Measurements from ENCODE around the gene TIAM1.
"Not testable (repeated sequence)": the region's sequence is repeated elsewhere in the genome, so short reads cannot be mapped to it uniquely, and the experiment has no call there.

Gene TIAM1

DNA sequence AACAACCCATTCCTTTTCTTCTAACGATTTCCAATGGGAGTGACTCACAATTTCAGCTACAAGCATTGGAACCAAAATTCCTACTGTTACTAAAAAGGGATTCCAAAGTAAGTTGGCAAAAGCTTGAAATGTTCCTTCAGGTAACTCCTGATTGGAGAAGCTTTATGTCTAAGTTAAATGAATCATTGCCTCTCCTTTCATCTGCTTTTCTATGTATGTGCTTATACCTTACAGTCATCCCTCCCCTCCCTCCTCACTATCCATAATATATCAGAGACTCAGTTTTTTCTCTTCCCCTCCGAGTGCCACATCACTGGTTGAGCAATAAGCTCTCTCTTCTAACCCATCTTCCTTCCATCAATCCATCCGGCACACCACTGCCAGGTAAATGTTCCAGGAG is 86.8 kb downstream of the TIAM1 start:
- DNase-seq (ENCODE audit: low read depth in 1 of 2, low spot score in 1 of 2) = no peak

DNA sequence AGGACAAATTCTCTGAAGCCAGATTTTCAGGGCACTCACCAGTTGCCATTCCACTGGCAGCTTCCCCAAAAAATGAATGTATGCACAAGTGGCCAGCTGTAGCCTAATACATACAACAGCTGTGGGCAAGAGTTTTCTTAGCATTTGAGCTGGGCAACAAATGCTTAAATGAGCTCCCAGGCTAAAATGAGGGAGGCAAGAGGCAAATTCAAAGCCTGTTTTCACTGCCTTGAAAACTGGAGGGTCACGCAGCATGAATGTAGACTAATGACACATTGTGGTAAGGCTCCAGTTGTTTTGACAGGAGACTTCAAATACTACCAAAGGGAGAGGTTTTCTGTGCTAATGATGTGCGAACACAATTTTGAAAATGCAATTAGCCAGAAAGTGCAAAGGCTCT is 88.2 kb downstream of the TIAM1 start:
- DNase-seq (ENCODE audit: low read depth in 1 of 2, low spot score in 1 of 2) = no peak

DNA sequence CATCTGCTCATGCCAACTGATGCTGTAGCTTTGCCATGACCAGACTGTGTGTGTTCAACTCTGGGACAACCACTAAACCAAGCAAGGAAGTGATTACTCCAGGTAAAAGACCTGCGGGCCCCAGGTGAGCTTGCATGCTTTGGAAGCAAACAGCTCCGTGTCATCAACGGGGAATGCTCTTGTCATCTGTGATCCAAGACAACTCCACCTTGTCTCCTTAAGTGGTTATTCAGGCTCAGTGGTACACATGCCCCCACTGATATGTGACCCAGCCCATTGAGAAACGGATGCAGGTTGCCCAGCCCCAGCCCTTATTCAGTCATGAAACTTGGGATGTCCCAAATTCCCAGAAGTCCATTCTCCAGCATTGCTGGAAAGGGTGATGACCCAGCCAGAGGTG is 89.0 kb downstream of the TIAM1 start:
- no peak for DNase-seq (ENCODE audit: low read depth in 1 of 2, low spot score in 1 of 2)

DNA sequence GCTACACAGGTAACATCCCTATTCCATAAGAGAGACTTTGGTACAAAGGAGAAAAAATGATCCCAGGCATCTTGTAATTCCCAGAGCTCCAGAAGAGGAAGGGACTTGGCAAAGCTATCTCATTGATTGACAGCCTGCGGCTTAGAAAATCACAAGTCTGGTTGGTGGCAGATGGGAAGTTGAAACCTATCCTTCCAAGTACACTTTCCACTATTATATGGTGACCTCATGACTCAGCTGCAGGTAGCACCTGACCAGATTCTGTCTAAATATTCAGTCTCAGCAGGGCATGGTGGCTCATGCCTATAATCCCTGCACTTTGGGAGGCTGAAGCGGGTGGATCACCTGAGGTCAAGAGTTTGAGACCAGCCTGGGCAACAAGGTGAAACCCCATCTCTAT is 89.9 kb downstream of the TIAM1 start:
- DNase-seq (ENCODE audit: low read depth in 1 of 2, low spot score in 1 of 2) = no peak

DNA sequence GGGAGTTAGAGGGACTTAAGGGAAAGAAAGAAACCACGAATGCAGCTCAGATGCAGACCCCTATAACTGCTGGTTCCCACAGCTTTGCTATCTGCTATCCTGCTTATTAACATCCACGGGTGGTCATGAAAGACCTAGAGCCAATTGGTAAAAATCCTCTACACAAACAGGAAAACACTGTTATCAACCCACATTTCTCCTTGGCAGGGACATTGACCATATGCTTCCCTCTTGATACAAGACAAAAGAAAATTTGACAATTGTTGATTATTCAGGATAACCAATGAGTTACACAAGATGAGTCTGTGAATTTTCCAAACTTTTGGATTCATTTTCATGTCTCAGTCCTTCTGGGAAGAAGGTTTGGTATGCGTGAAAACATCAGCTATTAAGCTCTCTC is 90.4 kb downstream of the TIAM1 start:
- DNase-seq (ENCODE audit: low read depth in 1 of 2, low spot score in 1 of 2) = no peak

DNA sequence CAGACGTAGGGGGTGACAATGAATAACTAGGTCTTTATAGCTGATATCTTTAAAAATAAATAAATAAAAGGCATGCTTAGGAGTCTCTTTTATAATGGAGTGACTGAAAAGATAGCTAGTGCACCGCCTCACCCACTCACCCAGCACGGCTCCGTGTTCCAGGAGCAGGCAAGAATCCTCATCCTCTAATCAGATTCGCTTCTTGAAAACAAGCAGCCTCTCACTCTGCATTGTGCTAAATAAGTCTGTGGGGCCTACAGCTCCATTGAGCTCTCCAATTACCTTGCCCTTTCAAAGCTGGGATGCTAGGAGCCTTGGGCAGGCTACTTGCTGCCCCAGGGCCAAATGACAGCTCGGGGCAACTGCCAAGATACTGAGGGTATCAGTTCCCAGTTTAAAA is 91.5 kb downstream of the TIAM1 start:
- no peak for DNase-seq (ENCODE audit: low read depth in 1 of 2, low spot score in 1 of 2)

DNA sequence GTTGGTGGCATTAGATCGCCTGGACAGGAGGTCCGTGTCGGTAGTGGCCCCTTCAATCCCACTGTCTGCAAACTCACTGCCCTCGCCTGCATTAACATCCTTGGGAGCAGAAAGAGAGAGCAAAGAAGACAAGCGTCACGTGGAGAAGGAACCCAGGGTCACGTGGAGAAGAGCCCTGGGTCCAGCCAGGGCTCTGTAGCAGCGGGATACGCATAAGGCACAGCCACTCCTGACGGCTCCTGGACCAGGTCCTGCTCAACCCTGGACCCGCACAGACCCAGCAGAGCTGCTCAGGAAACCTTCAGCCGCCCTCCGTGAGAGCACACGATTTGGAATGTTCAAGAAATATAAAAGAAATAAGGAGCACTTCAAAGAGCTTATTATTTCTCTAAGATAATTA is 92.0 kb downstream of the TIAM1 start:
- no peak for DNase-seq (ENCODE audit: low read depth in 1 of 2, low spot score in 1 of 2)

DNA sequence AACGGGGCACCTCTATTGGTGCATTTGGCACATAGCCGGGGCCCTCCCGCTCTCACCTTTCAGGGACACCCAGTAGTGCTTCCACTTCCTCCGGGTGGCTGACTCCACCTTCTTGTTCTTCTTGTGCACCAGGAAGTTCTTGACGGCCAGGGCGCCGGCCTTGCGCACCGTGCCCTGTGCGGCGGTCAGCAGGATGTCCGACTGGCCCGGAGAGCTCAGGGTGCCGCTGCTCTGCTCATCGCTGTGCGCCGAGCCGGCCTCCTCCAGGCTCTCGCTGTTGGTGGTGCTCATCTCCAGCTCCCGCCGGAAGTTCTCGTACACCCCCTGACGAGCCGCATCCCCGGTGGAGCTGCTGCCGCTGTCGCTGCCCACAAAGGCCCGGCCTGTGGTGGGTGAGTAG is 92.4 kb downstream of the TIAM1 start:
- no peak for DNase-seq (ENCODE audit: low read depth in 1 of 2, low spot score in 1 of 2)

DNA sequence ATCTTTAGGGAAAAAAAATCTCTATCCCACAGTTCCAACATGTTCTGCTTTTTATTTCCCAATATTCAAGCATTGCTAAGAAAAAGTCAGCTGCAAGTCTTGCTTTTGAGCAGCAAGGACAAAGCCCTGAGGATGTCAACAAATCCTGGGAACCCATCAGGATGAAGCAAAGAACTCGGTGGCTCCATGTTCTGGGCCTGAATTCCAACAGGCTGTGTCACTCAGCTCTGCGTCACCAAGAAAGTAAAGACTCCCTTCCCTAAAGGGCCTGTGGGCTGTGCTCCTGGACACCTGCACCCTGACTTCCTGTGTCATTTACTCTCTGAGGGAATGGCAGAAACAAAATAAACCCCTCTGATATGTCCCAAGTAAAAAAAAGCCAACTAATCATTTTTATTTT is 95.5 kb downstream of the TIAM1 start:
- no peak for DNase-seq (ENCODE audit: low read depth in 1 of 2, low spot score in 1 of 2)

DNA sequence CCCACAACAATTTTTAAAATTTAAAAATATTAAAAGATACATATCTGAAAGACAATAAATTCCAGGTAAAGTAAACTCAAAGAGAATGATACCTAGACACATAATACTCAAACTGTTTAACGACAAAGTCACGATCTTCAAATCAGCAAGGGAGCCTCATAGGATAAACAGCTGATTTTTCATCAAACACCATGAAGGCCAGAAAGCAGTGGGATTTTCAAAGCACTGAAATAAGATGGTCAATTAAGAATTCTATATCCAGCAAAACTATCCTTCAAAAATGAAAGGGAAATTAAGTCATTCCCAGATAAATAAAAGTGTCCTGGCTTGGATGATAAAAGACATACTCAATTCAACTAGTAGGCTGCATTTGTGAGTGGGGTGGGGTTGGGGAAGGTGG is 100.5 kb downstream of the TIAM1 start:
- no peak for DNase-seq (ENCODE audit: low read depth in 1 of 2, low spot score in 1 of 2)

DNA sequence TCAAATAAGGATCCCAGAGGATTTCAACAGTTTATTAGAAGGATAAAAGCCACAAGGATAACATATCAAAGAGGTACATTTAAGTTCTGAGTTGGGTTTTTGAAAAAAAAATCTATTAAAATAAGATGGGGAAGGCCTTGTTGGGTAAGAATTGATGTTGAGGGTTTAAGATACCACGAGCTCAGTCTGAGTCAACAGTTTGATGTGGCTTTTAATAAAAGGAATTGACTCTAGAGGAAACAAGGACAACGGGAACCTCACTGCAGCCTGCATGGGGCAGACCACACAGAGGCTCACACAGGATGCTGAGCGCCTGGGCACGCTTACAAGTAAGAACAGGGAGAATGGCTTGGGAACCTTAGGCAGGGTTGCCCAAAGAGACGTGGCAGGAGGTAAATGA is 107.5 kb downstream of the TIAM1 start:
- DNase-seq (ENCODE audit: low read depth in 1 of 2, low spot score in 1 of 2) = no peak

DNA sequence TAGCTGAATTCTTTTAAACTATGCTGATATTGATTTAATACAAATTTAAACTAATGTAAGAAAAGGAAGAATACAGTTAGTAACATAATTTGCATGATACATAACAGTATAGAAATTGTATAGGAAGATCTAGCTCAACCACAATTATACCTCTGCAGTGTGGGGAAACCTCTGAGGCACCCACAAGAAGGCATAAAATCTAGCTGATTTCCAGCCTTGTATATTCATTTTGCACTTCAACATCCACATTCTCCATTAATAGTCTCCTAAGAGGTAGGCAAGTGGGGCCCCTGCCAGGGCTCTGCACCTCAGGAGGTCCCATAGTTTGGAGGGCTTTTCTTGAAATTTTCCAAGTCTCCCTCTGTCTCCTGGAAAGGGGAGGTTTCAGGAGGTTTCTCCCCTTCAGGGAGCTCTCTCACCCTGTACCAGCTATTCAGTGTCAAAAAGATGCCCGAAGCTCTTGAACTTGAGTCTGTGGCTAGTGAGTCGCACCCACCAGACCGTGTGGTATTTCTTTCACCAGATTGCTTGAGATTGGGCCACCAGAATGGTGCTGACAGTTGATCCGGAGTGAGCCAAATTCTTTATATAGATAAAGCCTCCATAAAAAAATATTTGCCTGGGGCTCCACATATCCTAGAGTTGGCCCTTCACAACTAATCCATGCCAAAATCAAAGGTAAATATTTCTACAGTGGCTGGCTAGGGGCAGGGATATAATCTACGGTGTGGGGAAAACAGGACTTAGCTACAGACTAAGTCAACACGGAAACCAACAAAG is 108.2 kb downstream of the TIAM1 start:
- no peak for DNase-seq (ENCODE audit: low read depth in 1 of 2, low spot score in 1 of 2)

DNA sequence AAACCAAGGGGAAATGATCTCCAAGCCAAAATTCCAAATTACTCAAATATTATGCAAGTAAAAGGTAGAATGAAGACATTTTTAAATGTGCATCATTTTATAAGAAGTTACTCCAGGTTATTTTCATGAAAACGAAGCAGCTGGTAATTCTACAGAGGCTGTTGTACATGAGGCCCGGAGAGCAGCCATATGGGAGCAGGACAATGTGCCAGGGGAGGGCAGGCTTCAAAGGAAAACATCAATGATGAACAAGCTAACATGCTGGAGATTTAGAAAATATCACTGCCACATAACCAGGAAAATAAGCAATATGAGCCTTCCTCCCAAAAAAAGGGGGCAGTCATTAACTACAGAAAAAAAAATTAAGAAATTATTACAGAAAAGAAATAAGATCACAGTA is 109.1 kb downstream of the TIAM1 start:
- no peak for DNase-seq (ENCODE audit: low read depth in 1 of 2, low spot score in 1 of 2)

DNA sequence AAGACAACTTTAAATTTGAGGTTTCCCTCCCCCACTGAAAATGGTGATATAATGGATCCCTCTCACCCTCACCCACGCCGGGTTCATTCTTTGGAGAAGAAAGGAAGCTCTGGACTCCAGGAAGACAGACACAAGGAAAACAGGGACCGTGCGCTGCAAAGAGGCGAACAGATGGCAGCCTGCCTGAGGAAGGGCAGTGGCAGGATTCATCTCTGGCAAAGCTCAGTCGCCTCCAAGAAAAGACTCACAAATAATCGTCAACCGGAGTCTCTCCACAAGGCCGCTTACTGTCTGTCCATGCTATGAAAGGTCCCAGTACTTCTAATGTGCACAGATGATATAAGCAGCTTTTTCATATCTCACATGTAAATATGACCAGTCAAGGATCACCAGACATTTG is 110.3 kb downstream of the TIAM1 start:
- DNase-seq (ENCODE audit: low read depth in 1 of 2, low spot score in 1 of 2) = no peak

DNA sequence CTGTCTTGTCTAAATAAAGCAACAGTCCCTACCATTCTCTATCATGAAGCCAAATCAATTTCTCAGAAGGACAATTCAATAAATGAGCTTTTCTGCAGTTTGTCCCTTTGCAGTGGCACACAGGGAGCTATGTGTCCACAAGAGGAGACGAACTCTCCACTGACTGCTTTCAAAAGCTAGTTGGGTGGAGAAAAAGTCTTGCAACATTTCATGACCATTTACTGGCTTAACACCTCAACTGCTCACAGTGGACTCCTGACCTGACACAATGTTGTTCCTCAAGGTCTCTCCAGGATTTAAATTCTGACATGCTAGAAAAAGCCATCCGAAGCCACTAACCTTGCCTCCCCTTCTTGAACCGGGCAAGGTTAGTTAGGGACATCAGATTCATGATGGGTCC is 111.7 kb downstream of the TIAM1 start:
- no peak for DNase-seq (ENCODE audit: low read depth in 1 of 2, low spot score in 1 of 2)

DNA sequence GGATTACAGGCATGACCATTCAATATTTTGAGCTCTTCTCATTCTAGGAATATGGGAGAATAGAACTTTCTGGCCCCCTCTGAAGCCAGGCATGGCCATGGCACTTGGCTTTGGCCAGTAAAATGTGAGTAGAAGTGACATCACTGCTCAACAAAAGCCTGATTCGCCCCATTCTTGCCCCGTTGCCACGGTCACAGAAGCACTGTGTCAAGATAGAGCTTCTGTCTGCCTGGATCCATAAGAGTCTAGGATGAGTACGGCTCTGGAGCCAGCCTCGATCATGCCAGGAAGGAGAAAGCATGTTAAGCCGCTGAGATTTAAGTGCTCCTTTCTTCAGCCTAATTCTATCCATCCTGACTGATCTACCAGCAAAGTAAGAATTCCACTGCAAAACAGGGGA is 113.1 kb downstream of the TIAM1 start:
- no peak for DNase-seq (ENCODE audit: low read depth in 1 of 2, low spot score in 1 of 2)

DNA sequence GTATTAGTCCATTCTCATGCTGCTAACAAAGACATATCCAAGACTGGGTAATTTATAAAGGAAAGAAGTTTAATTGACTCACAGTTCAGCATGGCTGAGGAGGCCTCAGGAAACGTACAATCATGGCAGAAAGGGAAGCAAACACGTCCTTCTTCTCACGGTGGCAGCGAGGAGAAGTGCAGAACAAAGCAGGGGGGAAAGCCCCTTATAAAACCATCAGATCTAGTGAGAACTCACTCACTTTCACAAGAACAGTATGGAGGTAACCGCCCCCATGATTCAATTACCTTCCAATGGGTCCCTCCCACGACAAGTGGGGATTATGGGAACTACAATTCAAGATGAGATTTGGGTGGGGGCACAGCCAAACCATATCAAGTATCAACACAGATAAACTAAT is 115.3 kb downstream of the TIAM1 start:
- DNase-seq (ENCODE audit: low read depth in 1 of 2, low spot score in 1 of 2) = not testable (repeated sequence)

DNA sequence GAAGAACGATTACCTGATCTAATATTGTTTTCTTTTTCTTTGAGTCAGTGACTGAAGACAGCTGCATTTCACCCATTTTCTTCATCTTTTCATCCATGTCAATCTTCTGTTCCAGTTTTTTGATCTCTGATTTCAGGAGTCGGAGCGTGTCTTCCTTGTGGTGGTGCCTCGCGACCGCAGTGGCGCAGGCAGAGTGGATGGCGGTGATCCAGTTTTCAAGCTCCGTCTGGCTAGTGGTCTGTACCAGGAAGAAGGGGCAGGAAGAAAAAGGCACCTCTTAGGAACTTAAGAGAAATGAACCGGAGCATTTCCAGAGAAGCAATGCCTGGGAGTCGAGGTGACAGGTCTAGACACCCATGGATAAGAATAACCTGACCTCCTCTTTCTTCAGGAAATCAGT is 118.3 kb downstream of the TIAM1 start:
- DNase-seq (ENCODE audit: low read depth in 1 of 2, low spot score in 1 of 2) = no peak

DNA sequence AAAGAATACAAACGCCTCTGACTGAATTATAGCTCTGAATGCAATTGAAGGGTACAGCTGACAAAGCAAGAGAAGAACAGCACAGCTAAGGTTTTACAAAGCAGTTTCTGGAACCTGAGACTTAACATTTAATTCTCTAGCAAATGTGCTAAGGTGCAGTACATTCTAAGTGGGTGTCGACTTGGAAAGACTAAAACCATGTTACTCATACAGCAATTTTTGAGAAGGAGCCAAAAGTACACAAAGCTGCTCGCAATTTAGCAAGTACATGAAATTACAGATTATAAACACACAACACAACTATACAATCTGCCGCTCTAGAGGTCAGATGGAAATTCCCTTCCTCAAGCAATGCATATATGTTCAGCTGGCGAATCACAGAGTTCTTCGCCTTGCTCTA is 121.9 kb downstream of the TIAM1 start:
- no peak for DNase-seq (ENCODE audit: low read depth in 1 of 2, low spot score in 1 of 2)

DNA sequence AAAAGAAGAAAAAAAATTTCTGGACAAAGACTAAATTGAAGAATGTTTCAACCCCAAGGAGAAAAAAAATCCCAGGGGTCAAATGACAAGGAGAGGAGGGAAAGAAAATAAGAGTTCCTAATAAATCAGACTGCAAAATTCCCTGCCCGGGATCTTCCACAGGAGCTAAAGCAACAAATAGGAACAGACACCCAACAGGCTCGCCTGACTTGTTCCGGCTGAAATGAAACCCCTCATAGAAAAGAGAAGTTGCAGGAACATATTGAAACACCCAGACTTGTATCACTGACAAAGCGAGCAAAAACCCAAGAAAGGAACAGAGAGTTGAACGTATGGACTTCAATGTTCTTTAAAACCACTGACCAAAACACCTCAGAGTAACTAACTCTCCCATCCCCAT is 123.0 kb downstream of the TIAM1 start:
- no peak for DNase-seq (ENCODE audit: low read depth in 1 of 2, low spot score in 1 of 2)

DNA sequence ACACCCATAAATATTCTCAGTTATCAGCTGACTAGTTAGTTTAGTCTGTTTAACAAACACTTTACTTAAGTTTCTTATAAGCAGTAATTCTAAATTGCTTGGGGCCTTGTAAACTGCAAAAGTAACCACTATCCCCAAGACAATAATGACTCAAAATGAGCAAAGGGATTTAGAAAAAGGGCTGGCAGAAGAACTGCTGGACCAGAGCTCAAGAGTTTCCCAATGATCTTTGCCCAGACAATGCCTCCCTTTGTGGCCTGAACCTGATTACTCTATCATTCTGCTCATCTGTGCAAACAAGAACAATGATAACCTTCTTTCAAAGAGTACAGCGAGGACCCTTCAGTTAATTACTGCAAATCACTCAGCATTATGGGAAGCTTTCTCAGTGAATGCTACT is 123.5 kb downstream of the TIAM1 start:
- no peak for DNase-seq (ENCODE audit: low read depth in 1 of 2, low spot score in 1 of 2)

DNA sequence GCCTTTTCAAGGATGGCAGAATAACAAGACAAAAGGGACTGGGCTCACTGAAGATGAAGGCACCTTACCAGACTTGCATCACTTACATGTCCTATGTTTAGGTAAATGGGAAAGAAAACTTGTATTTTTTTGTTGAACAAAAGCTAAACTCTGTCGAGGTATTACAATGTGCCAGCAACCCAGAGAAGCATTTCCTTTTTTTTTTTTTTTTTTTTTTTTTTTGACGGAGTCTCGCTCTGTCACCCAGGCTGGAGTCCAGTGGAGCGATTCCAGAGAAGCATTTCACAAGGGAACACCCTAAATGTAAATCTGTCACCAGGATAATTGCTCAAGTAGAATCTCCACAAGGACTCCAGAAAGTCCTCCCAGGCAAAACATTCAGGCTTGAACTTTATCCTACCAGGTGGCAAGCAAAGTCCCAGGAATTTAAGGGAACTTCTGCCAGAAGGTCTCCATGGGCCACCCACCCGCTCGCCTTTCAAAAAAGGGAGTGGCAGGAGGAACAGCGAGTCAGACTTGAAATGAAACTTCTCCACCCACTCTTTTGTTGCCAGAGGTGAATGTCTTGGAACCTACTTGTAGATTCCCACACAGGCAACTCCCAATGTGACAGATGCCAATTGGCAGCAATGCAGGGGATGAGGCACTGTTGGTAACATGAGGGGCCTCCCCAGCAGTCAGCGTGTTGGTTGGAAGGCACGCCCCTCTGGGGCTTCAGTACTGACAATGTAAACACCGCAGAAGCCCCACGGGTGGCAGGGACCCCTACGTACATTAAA is 125.0 kb downstream of the TIAM1 start:
- no peak for DNase-seq (ENCODE audit: low read depth in 1 of 2, low spot score in 1 of 2)

DNA sequence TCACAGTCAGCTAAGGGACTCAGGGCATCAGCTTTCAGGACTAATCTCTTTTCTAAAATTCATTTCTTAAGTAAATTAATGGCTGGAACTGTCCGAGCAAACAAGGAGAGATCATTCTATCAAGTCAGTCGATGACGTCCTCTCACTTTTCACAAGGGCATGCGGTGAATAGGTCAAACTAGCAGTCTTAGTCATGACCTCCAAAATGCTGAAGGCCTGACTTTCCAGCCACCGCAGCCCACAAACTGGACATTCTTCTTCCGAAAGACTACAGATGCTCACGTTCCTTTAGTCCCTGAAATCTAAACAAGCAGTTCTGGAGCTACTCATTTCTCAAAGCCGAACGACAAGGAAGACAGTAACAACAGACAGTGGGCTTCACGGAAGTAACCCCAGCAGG is 127.9 kb downstream of the TIAM1 start:
- no peak for DNase-seq (ENCODE audit: low read depth in 1 of 2, low spot score in 1 of 2)
